ENCODE data around the gene PRRG2.

GRCh38 chr19:49639401-49640112, 58.4 kb downstream of the PRRG2 start:
- TF ChIP-seq POLR2AphosphoS5 (IDR thresholded peaks at IDR 0.05; ENCODE audit: control insufficient read depth, insufficient read depth, low read depth, low read length) (no peak), RBM14 (IDR thresholded peaks at IDR 0.05; ENCODE audit: borderline replicate concordance, insufficient read depth, low read depth, low read length) (no peak), KAT7 (CRISPR knock-in tag; IDR thresholded peaks at IDR 0.05; ENCODE audit: borderline replicate concordance) (no peak), CREM (IDR thresholded peaks at IDR 0.05; ENCODE audit: low read depth) (no peak)
- TF ChIP-seq, protein P1, sequence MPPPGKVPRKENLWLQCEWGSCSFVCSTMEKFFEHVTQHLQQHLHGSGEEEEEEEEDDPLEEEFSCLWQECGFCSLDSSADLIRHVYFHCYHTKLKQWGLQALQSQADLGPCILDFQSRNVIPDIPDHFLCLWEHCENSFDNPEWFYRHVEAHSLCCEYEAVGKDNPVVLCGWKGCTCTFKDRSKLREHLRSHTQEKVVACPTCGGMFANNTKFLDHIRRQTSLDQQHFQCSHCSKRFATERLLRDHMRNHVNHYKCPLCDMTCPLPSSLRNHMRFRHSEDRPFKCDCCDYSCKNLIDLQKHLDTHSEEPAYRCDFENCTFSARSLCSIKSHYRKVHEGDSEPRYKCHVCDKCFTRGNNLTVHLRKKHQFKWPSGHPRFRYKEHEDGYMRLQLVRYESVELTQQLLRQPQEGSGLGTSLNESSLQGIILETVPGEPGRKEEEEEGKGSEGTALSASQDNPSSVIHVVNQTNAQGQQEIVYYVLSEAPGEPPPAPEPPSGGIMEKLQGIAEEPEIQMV (tag; conservative IDR thresholded peaks at IDR 0.05; ENCODE audit: low read depth), result no peak
- TF ChIP-seq, protein P2, sequence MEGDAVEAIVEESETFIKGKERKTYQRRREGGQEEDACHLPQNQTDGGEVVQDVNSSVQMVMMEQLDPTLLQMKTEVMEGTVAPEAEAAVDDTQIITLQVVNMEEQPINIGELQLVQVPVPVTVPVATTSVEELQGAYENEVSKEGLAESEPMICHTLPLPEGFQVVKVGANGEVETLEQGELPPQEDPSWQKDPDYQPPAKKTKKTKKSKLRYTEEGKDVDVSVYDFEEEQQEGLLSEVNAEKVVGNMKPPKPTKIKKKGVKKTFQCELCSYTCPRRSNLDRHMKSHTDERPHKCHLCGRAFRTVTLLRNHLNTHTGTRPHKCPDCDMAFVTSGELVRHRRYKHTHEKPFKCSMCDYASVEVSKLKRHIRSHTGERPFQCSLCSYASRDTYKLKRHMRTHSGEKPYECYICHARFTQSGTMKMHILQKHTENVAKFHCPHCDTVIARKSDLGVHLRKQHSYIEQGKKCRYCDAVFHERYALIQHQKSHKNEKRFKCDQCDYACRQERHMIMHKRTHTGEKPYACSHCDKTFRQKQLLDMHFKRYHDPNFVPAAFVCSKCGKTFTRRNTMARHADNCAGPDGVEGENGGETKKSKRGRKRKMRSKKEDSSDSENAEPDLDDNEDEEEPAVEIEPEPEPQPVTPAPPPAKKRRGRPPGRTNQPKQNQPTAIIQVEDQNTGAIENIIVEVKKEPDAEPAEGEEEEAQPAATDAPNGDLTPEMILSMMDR (IDR thresholded peaks at IDR 0.05 in 2 of 3, conservative IDR thresholded peaks at IDR 0.05 in 1 of 3; ENCODE audit: insufficient read depth in 2 of 3, low read depth in 1 of 3, low read length in 3 of 3), result no peak
